Measurements from ENCODE around the gene ZNF597. TPM values are rescaled to one million over a fixed set of nuclear protein-coding genes. Genes with fewer than 3 reads are reported as not detected.

The ZNF597 gene
- total and polyA plus RNA-seq, 10 of the 15 experiments (the other 5 are each of a cell fraction or from before 2014, with no cell fraction given): 0.80 to 2.8 (median 2.0) TPM

GRCh38 chr16:3465301-3465700 is 22.0 kb upstream of the ZNF597 start (continued):
- no peak for TF ChIP-seq TBL1XR1 (IDR thresholded peaks at IDR 0.05; ENCODE audit: low read depth, low read length)
- no peak for TF ChIP-seq LARP7 (IDR thresholded peaks at IDR 0.05)
- TF ChIP-seq WRNIP1 (IDR thresholded peaks at IDR 0.05; ENCODE audit: borderline replicate concordance, low read depth, low read length): no peak
- TF ChIP-seq POLR2AphosphoS5 (IDR thresholded peaks at IDR 0.05; ENCODE audit: low read length): no peak
- no peak for TF ChIP-seq TCF7 (IDR thresholded peaks at IDR 0.05; ENCODE audit: borderline replicate concordance)
- no peak for TF ChIP-seq IRF3 (IDR thresholded peaks at IDR 0.05)
- TF ChIP-seq TCF12 (IDR thresholded peaks at IDR 0.05; ENCODE audit: low read depth, low read length): no peak
- TF ChIP-seq SUZ12 (IDR thresholded peaks at IDR 0.05; ENCODE audit: unreplicated experiment): no peak
- TF ChIP-seq, protein P1, sequence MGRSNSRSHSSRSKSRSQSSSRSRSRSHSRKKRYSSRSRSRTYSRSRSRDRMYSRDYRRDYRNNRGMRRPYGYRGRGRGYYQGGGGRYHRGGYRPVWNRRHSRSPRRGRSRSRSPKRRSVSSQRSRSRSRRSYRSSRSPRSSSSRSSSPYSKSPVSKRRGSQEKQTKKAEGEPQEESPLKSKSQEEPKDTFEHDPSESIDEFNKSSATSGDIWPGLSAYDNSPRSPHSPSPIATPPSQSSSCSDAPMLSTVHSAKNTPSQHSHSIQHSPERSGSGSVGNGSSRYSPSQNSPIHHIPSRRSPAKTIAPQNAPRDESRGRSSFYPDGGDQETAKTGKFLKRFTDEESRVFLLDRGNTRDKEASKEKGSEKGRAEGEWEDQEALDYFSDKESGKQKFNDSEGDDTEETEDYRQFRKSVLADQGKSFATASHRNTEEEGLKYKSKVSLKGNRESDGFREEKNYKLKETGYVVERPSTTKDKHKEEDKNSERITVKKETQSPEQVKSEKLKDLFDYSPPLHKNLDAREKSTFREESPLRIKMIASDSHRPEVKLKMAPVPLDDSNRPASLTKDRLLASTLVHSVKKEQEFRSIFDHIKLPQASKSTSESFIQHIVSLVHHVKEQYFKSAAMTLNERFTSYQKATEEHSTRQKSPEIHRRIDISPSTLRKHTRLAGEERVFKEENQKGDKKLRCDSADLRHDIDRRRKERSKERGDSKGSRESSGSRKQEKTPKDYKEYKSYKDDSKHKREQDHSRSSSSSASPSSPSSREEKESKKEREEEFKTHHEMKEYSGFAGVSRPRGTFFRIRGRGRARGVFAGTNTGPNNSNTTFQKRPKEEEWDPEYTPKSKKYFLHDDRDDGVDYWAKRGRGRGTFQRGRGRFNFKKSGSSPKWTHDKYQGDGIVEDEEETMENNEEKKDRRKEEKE (IDR thresholded peaks at IDR 0.05): no peak
- TF ChIP-seq, protein P2, sequence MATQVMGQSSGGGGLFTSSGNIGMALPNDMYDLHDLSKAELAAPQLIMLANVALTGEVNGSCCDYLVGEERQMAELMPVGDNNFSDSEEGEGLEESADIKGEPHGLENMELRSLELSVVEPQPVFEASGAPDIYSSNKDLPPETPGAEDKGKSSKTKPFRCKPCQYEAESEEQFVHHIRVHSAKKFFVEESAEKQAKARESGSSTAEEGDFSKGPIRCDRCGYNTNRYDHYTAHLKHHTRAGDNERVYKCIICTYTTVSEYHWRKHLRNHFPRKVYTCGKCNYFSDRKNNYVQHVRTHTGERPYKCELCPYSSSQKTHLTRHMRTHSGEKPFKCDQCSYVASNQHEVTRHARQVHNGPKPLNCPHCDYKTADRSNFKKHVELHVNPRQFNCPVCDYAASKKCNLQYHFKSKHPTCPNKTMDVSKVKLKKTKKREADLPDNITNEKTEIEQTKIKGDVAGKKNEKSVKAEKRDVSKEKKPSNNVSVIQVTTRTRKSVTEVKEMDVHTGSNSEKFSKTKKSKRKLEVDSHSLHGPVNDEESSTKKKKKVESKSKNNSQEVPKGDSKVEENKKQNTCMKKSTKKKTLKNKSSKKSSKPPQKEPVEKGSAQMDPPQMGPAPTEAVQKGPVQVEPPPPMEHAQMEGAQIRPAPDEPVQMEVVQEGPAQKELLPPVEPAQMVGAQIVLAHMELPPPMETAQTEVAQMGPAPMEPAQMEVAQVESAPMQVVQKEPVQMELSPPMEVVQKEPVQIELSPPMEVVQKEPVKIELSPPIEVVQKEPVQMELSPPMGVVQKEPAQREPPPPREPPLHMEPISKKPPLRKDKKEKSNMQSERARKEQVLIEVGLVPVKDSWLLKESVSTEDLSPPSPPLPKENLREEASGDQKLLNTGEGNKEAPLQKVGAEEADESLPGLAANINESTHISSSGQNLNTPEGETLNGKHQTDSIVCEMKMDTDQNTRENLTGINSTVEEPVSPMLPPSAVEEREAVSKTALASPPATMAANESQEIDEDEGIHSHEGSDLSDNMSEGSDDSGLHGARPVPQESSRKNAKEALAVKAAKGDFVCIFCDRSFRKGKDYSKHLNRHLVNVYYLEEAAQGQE (IDR thresholded peaks at IDR 0.05; ENCODE audit: low read depth, low read length): no peak
- no peak for TF ChIP-seq RCOR1 (conservative IDR thresholded peaks at IDR 0.05; ENCODE audit: low read depth, low read length)
